Lower leg skin (tissue), 4 donors: Measurements from ENCODE around the gene ANAPC2. TPM values are rescaled to one million over a fixed set of nuclear protein-coding genes. Genes with fewer than 3 reads are reported as not detected.

Experiments
- DNase-seq, 2 donors: peaks; one replicate each; pipeline ENCODE4 v3.0.0-alpha.2; 2019; ENCODE audit warnings: low spot score in 2 of 2
- H3K4me3 ChIP-seq: fragments of 200-600 bp; sonication (generic); 2 replicates; pipeline ENCODE4 v1.5.1; 2017; ENCODE audit warnings: mild to moderate bottlenecking, low read depth; ENCODE audit not compliant: poor library complexity, severe bottlenecking
- CTCF ChIP-seq, 3 donors: fragments of 450-650 bp; IDR thresholded peaks; one replicate each; pipeline ENCODE4 v1.5.1; 2016; ENCODE audit warnings: antibody characterized with exemption in 3 of 3, mild to moderate bottlenecking in 3 of 3, moderate library complexity in 2 of 3
- POLR2A ChIP-seq, 2 donors: fragments of 450-650 bp; IDR thresholded peaks; one replicate each; pipeline ENCODE4 v1.6.1; 2016 to 2017; ENCODE audit warnings: antibody characterized with exemption in 2 of 2, mild to moderate bottlenecking in 1 of 2, moderate library complexity in 1 of 2
- WGBS, 2 donors: methylation state at CpG; one replicate each; pipeline ENCODE4 v1.1.5; 2018; 5-methylcytosine and 5-hydroxymethylcytosine counted together
- intact Hi-C: fragments of 100-400 bp; cut with DNase I; formaldehyde crosslinking; loops from one replicate; pipeline ENCODE4 v1.15.0; 2023; ENCODE audit warnings: low total_unique reads
- total RNA-seq, 4 donors: library from RNA; depleted of rRNA; stranded (reverse); fragments of >200 nt; gene quantifications; one replicate each; pipeline ENCODE4 v1.1.0, GENCODE V29; 2016

ANAPC2 gene
- total RNA-seq, 4 donors from 2014 or later = 26.2 to 69.3 (median 30.5) TPM

- no peak overlapping the region for H3K4me3 ChIP-seq
- intact Hi-C loops = no loop called here
- TF ChIP-seq CTCF (IDR thresholded peaks at IDR 0.05) (no peak), POLR2A (IDR thresholded peaks at IDR 0.05) (no peak)
- DNase-seq = no peak
- 35 to 43% methylated on average over 25 to 37 of the region's 37 CpGs for WGBS, 2 donors
Observed at GRCh38 chr9:137139468-137140150, 48.8 kb downstream of the ANAPC2 start.

GRCh38 chr9:137138722-137139467 lies 49.5 kb downstream of the ANAPC2 start, which contains the start of gene GRIN1:
Gene GRIN1 (plus strand): TSS chr9:137139154. CDS start chr9:137139487, 333 bp downstream.
- no peak for DNase-seq
- TF ChIP-seq CTCF (IDR thresholded peaks at IDR 0.05) (no peak), POLR2A (IDR thresholded peaks at IDR 0.05) (no peak)
- 12 to 31% methylated on average over 12 to 57 of the region's 104 CpGs for WGBS, 2 donors
- no peak within 1 kb of the TSS for H3K4me3 ChIP-seq
- intact Hi-C loops = no loop called here

GRCh38 chr9:137138058-137138721 lies 50.2 kb downstream of the ANAPC2 start:
- no peak overlapping the region for H3K4me3 ChIP-seq
- TF ChIP-seq CTCF (IDR thresholded peaks at IDR 0.05) (no peak), POLR2A (IDR thresholded peaks at IDR 0.05) (no peak)
- DNase-seq = no peak
- 7 to 8% methylated on average over 18 to 24 of the region's 25 CpGs for WGBS, 2 donors
- intact Hi-C loops = no loop called here

- no peak for DNase-seq
Observed at GRCh38 chr9:137136881-137137607, 51.3 kb downstream of the ANAPC2 start.

More at GRCh38 chr9:137136881-137137607, 51.3 kb downstream of the ANAPC2 start:
- TF ChIP-seq CTCF (IDR thresholded peaks at IDR 0.05) (no peak), POLR2A (IDR thresholded peaks at IDR 0.05) (no peak)
- intact Hi-C loops = no loop called here
- H3K4me3 ChIP-seq = no peak overlapping the region
- 64 to 71% methylated on average over 23 of the region's 23 CpGs for WGBS, 2 donors
